ENCODE results near the gene CFAP299.
A peak's percentile ranks its signal among the peaks of the same experiment; 100 is the strongest.
"Not testable (repeated sequence)": the region's sequence is repeated elsewhere in the genome, so short reads cannot be mapped to it uniquely, and the experiment has no call there.

CFAP299 gene

GRCh38 chr4:80335554-80336358 is at the start of gene CFAP299:
Gene CFAP299 (plus strand): TSS chr4:80335730.
- peak; percentile 83 for DNase-seq (ENCODE audit: low read depth)

GRCh38 chr4:80286451-80286850 is 49.1 kb upstream of the CFAP299 start:
- no peak for DNase-seq (ENCODE audit: low read depth)

GRCh38 chr4:80290665-80291064 is 44.9 kb upstream of the CFAP299 start:
- DNase-seq (ENCODE audit: low read depth): not testable (repeated sequence)

- no peak for DNase-seq (ENCODE audit: low read depth)
Measured at GRCh38 chr4:80294206-80294605, 41.3 kb upstream of the CFAP299 start.

GRCh38 chr4:80295336-80295735 is 40.2 kb upstream of the CFAP299 start:
- DNase-seq (ENCODE audit: low read depth): no peak

- no peak for DNase-seq (ENCODE audit: low read depth)
Measured at GRCh38 chr4:80295826-80296225, 39.7 kb upstream of the CFAP299 start.

- DNase-seq (ENCODE audit: low read depth): no peak
Measured at GRCh38 chr4:80301884-80302283, 33.6 kb upstream of the CFAP299 start.

GRCh38 chr4:80302616-80303223 is 32.8 kb upstream of the CFAP299 start:
- DNase-seq (ENCODE audit: low read depth): no peak

GRCh38 chr4:80305466-80305865 is 30.1 kb upstream of the CFAP299 start:
- peak; percentile 41 for DNase-seq (ENCODE audit: low read depth)

GRCh38 chr4:80306260-80306659 is 29.3 kb upstream of the CFAP299 start:
- DNase-seq (ENCODE audit: low read depth): no peak

- DNase-seq (ENCODE audit: low read depth): peak; percentile 71
Measured at GRCh38 chr4:80307183-80307735, 28.3 kb upstream of the CFAP299 start.

GRCh38 chr4:80307774-80308465 is 27.6 kb upstream of the CFAP299 start:
- peak; percentile 70 for DNase-seq (ENCODE audit: low read depth)

- no peak for DNase-seq (ENCODE audit: low read depth)
Measured at GRCh38 chr4:80308466-80308822, 27.1 kb upstream of the CFAP299 start.

GRCh38 chr4:80309294-80310004 is 26.1 kb upstream of the CFAP299 start:
- DNase-seq (ENCODE audit: low read depth): peak; percentile 90

GRCh38 chr4:80311130-80311529 is 24.4 kb upstream of the CFAP299 start:
- peak; percentile 92 for DNase-seq (ENCODE audit: low read depth)

- DNase-seq (ENCODE audit: low read depth): no peak
Measured at GRCh38 chr4:80312124-80312523, 23.4 kb upstream of the CFAP299 start.

GRCh38 chr4:80313627-80314026 is 21.9 kb upstream of the CFAP299 start:
- DNase-seq (ENCODE audit: low read depth): no peak

- DNase-seq (ENCODE audit: low read depth): not testable (repeated sequence)
Measured at GRCh38 chr4:80315848-80316247, 19.7 kb upstream of the CFAP299 start.

GRCh38 chr4:80321341-80321740 is 14.2 kb upstream of the CFAP299 start:
- DNase-seq (ENCODE audit: low read depth): no peak

GRCh38 chr4:80321776-80322175 is 13.8 kb upstream of the CFAP299 start:
- no peak for DNase-seq (ENCODE audit: low read depth)

GRCh38 chr4:80322716-80323115 is 12.8 kb upstream of the CFAP299 start:
- DNase-seq (ENCODE audit: low read depth): peak; percentile 56

GRCh38 chr4:80324171-80324570 is 11.4 kb upstream of the CFAP299 start:
- DNase-seq (ENCODE audit: low read depth): no peak

Data from amniotic epithelial cell (primary cell).